Dendritic cell treated with granulocyte-macrophage colony-stimulating factor and Interleukin-4, amounts not matched to agents 40 ng/mL and 50 ng/mL, for 4 days (primary cell): Measurements from ENCODE around the gene KIF26A.

Experiments used
- H3K27ac Mint-ChIP-seq: one replicate; pipeline ENCODE4 v1.8.0; 2022; ENCODE audit warnings: mild to moderate bottlenecking, mixed read lengths
- H3K27me3 Mint-ChIP-seq: one replicate; pipeline ENCODE4 v1.8.0; 2022; ENCODE audit warnings: mild to moderate bottlenecking, mixed read lengths
- H3K36me3 Mint-ChIP-seq: one replicate; pipeline ENCODE4 v1.8.0; 2022; ENCODE audit warnings: low read depth, mixed read lengths
- H3K4me1 Mint-ChIP-seq: one replicate; pipeline ENCODE4 v1.8.0; 2022; ENCODE audit warnings: low read depth, mixed read lengths
- H3K4me3 Mint-ChIP-seq: one replicate; pipeline ENCODE4 v1.8.0; 2022; ENCODE audit warnings: mild to moderate bottlenecking, moderate library complexity, mixed read lengths
- H3K9me3 Mint-ChIP-seq: one replicate; pipeline ENCODE4 v1.8.0; 2022; ENCODE audit warnings: mixed read lengths
- intact Hi-C: fragments of 100-400 bp; cut with micrococcal nuclease; formaldehyde crosslinking; loops from one replicate; pipeline ENCODE4 v1.15.0; 2022

The KIF26A gene

GRCh38 chr14:104128981-104129380 lies 9.4 kb upstream of the KIF26A start:
- Mint-ChIP-seq H3K4me3 (no peak overlapping the region), H3K9me3 (peaks cover 29% of the 10 kb centered on the region), H3K36me3 (no peaks in the 10 kb centered on the region), H3K4me1 (no peaks in the 10 kb centered on the region), H3K27ac (no peak overlapping the region), H3K27me3 (peaks cover 42% of the 10 kb centered on the region)
- intact Hi-C loops = no loop called here

- Mint-ChIP-seq H3K4me1 (no peaks in the 10 kb centered on the region), H3K9me3 (peaks cover 23% of the 10 kb centered on the region), H3K27me3 (peaks cover 47% of the 10 kb centered on the region), H3K36me3 (no peaks in the 10 kb centered on the region), H3K27ac (no peak overlapping the region), H3K4me3 (no peak overlapping the region)
- intact Hi-C loops = no loop called here
These were observed 8.8 kb upstream of the KIF26A start for GRCh38 chr14:104129556-104129955.

GRCh38 chr14:104130974-104131651 lies 7.3 kb upstream of the KIF26A start:
- peaks cover 15% of the 10 kb centered on the region for H3K9me3 Mint-ChIP-seq
- H3K27me3 Mint-ChIP-seq = peaks cover 58% of the 10 kb centered on the region
- H3K27ac Mint-ChIP-seq = no peak overlapping the region
- peaks cover 6% of the 10 kb centered on the region for H3K4me1 Mint-ChIP-seq
- H3K4me3 Mint-ChIP-seq = no peak overlapping the region
- intact Hi-C loops = loop anchor here (1.0 to 10.0 kb wide), 2 partner anchors 53 to 434 kb away; no protein-coding TSS in a partner anchor
- no peaks in the 10 kb centered on the region for H3K36me3 Mint-ChIP-seq

GRCh38 chr14:104131968-104132732 lies 6.2 kb upstream of the KIF26A start:
- H3K27me3 Mint-ChIP-seq = peaks cover 62% of the 10 kb centered on the region
- no peak overlapping the region for H3K4me3 Mint-ChIP-seq

GRCh38 chr14:104132981-104133380 lies 5.4 kb upstream of the KIF26A start:
- H3K4me1 Mint-ChIP-seq = peaks cover 12% of the 10 kb centered on the region
- intact Hi-C loops = loop anchor here (10.0 kb wide), 1 partner anchor 432 kb away; no protein-coding TSS in a partner anchor
- H3K36me3 Mint-ChIP-seq = no peaks in the 10 kb centered on the region
- peaks cover 15% of the 10 kb centered on the region for H3K9me3 Mint-ChIP-seq
- no peak overlapping the region for H3K4me3 Mint-ChIP-seq
- H3K27ac Mint-ChIP-seq = no peak overlapping the region
- H3K27me3 Mint-ChIP-seq = peaks cover 70% of the 10 kb centered on the region

More at GRCh38 chr14:104131968-104132732, 6.2 kb upstream of the KIF26A start:
- Mint-ChIP-seq H3K27ac (no peak overlapping the region), H3K4me1 (peaks cover 11% of the 10 kb centered on the region), H3K9me3 (peaks cover 15% of the 10 kb centered on the region), H3K36me3 (no peaks in the 10 kb centered on the region)
- intact Hi-C loops = loop anchor here (1.0 to 10.0 kb wide), 2 partner anchors 54 to 433 kb away; no protein-coding TSS in a partner anchor

GRCh38 chr14:104133496-104133895 lies 4.9 kb upstream of the KIF26A start:
- Mint-ChIP-seq H3K9me3 (peaks cover 15% of the 10 kb centered on the region), H3K36me3 (no peaks in the 10 kb centered on the region), H3K27ac (no peak overlapping the region), H3K4me1 (peaks cover 12% of the 10 kb centered on the region), H3K4me3 (no peak overlapping the region), H3K27me3 (peaks cover 70% of the 10 kb centered on the region)
- intact Hi-C loops = loop anchor here (10.0 kb wide), 1 partner anchor 431 kb away; no protein-coding TSS in a partner anchor

GRCh38 chr14:104134061-104134965 lies 4.1 kb upstream of the KIF26A start:
- peaks cover 12% of the 10 kb centered on the region for H3K4me1 Mint-ChIP-seq
- H3K9me3 Mint-ChIP-seq = peaks cover 11% of the 10 kb centered on the region
- no peaks in the 10 kb centered on the region for H3K36me3 Mint-ChIP-seq
- H3K4me3 Mint-ChIP-seq = no peak overlapping the region
- no peak overlapping the region for H3K27ac Mint-ChIP-seq
- peaks cover 75% of the 10 kb centered on the region for H3K27me3 Mint-ChIP-seq
- intact Hi-C loops = loop anchor here (10.0 kb wide), 1 partner anchor 430 kb away; no protein-coding TSS in a partner anchor

- intact Hi-C loops = loop anchor here (10.0 kb wide), 1 partner anchor 429 kb away; no protein-coding TSS in a partner anchor
- Mint-ChIP-seq H3K36me3 (no peaks in the 10 kb centered on the region), H3K27me3 (peaks cover 80% of the 10 kb centered on the region), H3K4me3 (peak overlapping the region; percentile 25), H3K9me3 (peaks cover 1% of the 10 kb centered on the region), H3K4me1 (peaks cover 12% of the 10 kb centered on the region), H3K27ac (no peak overlapping the region)
These were observed 3.1 kb upstream of the KIF26A start for GRCh38 chr14:104135121-104135903.

- intact Hi-C loops = loop anchor here (10.0 kb wide), 1 partner anchor 429 kb away; no protein-coding TSS in a partner anchor
These were observed 2.4 kb upstream of the KIF26A start for GRCh38 chr14:104135904-104136471.

GRCh38 chr14:104136472-104137296 lies 1.7 kb upstream of the KIF26A start:
- no peak overlapping the region for H3K27ac Mint-ChIP-seq
- peaks cover 80% of the 10 kb centered on the region for H3K27me3 Mint-ChIP-seq
- peak overlapping the region; percentile 43 for H3K4me3 Mint-ChIP-seq
- H3K9me3 Mint-ChIP-seq = no peaks in the 10 kb centered on the region
- H3K4me1 Mint-ChIP-seq = peaks cover 12% of the 10 kb centered on the region
- intact Hi-C loops = loop anchor here (10.0 kb wide), 1 partner anchor 428 kb away; no protein-coding TSS in a partner anchor
- no peaks in the 10 kb centered on the region for H3K36me3 Mint-ChIP-seq

More at GRCh38 chr14:104135904-104136471, 2.4 kb upstream of the KIF26A start:
- Mint-ChIP-seq H3K27ac (no peak overlapping the region), H3K27me3 (peaks cover 83% of the 10 kb centered on the region), H3K36me3 (no peaks in the 10 kb centered on the region), H3K4me1 (peaks cover 12% of the 10 kb centered on the region), H3K4me3 (peak overlapping the region; percentile 37), H3K9me3 (no peaks in the 10 kb centered on the region)

- peak overlapping the region; percentile 59 for H3K4me3 Mint-ChIP-seq
- peaks cover 76% of the 10 kb centered on the region for H3K27me3 Mint-ChIP-seq
- H3K4me1 Mint-ChIP-seq = peaks cover 12% of the 10 kb centered on the region
- H3K36me3 Mint-ChIP-seq = no peaks in the 10 kb centered on the region
- no peak overlapping the region for H3K27ac Mint-ChIP-seq
- no peaks in the 10 kb centered on the region for H3K9me3 Mint-ChIP-seq
- intact Hi-C loops = loop anchor here (10.0 kb wide), 1 partner anchor 427 kb away; no protein-coding TSS in a partner anchor
These were observed 890 bp upstream of the KIF26A start for GRCh38 chr14:104137297-104138097.
